GM21737 (cell line): ENCODE data around the gene ENOX1.

Experiments
- ATAC-seq: cut with Tn5 transposase; IDR thresholded peaks from one replicate; pipeline ENCODE4 v1.9.1; 2021; ENCODE audit warnings: mild to moderate bottlenecking, moderate library complexity; ENCODE audit not compliant: unreplicated experiment

Gene ENOX1

DNA sequence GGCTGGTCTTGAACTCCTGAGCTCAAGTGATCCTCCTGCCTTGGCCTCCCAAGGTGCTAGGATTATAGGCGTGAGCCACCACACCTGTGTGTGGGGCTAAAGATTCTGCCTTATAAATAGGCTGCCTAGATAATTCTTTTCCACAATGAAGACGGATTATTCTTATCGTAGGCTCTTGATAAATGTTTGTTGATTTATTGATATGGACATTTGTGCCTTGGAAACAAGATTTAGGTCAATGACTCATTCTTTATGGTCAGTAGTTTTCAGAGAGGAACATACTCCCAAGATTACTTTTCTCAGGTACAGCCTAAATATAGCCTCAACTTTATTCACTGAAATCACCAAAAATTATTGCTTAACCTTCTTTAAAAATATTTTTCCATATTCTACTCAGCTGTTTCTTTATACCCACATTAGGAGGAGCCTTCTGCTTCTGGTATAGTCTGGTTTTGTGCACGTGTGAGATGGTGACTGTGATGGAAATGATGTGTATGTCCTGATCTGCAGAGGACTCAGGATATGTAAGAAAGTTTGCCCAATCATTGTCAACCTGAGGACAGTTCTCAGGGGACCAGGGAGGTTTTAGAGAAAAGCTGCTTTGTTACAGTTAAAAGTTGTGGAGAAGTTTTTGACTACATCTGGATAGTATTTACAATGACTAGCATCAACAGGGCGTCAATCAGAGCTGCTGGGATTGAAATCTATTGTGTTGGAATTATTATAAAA is 554.5 kb downstream of the ENOX1 start:
- no peak for ATAC-seq

DNA sequence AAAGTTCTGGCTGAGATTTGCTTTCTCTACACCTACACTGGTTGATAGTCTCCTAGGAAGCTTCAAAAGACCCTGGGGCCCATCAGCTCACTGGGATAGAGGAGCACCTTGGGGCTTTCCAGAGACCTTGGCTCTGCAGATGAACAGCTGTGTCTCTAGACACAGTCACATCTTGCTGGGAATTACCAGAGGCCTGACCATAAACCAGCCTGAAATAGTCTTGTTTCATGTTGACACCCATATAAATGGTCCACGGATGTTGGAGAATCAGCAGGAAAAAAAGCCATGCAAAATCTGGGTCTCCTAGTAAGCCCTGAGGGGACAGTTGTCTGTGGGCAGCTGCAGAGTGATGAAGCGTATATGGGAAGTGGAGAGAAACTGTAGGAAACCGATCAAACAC is 555.8 kb downstream of the ENOX1 start:
- ATAC-seq: no peak

GRCh38 chr13:43229506-43229905 is 557.3 kb downstream of the ENOX1 start:
- ATAC-seq: no peak

DNA sequence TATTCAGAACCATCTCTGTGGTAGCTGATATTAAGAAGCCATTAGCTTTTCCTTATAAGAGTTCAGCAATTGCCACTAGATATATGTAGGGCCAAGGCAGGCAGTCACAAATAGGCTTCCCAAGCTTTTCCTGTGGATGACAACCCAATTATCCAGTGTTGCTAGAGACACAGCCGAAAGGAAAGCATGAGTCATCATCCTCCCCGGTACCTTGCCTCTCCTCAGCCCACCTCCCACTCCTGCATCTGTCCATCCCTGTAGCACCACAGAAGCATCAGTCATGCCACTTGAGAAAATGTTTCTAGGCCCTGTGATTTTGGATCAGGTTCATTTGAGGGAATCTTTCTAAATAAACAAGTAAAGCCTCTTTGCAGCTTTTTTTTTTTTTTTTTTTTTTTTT is 559.1 kb downstream of the ENOX1 start:
- ATAC-seq: no peak

DNA sequence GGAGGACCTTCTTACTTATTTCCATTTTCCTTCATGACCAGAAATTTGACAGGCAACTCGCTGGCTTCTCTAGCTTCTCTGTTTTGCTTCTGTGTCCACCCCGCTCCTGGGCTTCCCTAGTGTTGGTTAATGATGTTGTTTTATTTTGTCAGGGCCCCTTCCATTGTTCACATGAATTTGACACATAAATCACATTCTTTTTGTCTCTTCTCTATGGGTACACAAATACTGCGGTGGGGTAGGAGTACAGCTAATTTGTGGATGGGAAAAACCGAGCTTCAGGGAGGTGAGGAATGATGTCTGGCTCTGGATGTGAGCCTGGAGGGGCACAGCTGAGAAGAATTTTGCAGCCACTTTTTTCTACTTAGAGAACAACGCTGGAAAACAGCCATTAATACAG is 563.6 kb downstream of the ENOX1 start:
- no peak for ATAC-seq

GRCh38 chr13:43222086-43222485 is 564.7 kb downstream of the ENOX1 start:
- ATAC-seq: no peak

DNA sequence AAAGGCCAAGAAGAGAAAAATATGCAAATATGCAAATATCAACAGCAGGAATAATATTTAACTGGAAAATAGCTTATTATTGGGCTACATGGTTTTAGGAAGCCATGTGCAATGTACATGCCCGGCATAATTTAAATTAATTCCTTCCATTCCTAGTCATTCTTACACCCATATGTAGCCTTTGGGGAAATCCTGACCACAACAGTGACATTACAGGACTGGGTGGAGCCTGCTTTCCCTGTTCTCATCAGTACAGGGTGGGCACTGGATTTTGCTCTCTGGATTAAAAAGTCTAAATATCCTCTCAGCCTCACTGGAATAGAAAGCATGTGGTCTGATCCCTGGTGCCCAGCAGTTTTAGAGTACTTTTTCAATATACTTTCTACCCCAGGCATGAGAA is 565.2 kb downstream of the ENOX1 start:
- ATAC-seq: no peak

- no peak for ATAC-seq
These were observed 565.7 kb downstream of the ENOX1 start for GRCh38 chr13:43220873-43221595.

GRCh38 chr13:43214124-43214523 is 572.6 kb downstream of the ENOX1 start:
- ATAC-seq: no peak

DNA sequence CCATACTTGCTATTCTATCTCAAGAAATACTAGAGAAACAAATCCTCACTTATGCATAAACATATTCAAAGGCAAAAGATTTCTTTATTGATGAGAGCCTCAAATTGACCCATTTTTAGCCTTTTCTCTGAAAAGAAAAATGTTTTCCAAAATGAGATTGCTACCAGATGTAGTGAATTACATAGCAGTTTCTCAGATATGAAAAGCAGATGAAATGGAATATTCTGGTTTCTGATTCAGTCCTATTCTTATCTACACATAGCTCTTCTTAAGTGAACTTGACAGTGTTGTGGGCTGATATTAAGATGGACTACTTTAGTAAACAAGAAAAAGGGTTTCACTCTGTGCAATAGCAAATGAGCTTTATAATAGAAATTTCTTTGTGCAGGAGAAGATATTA is 579.9 kb downstream of the ENOX1 start:
- ATAC-seq: no peak

- no peak for ATAC-seq
These were observed 581.4 kb downstream of the ENOX1 start for GRCh38 chr13:43205416-43205815.

DNA sequence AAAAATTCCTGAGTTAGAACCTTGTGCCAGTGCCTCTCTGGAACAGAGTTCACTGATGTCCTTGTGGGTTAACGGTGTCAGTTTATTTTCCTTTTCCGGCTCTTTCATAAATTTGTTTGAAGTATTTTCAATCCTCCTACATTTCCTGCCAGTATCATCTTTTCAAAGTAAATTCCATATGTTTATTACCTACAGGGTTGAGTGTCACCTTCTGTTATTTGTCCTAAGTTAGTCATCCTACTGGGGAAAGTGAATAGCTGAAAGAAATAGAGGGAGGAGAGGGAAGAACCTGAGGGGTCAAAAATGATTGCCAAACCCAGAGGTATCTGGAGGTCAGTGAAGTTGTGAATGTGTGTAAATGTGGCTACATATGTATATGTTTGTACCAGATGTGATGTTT is 582.2 kb downstream of the ENOX1 start:
- no peak for ATAC-seq

GRCh38 chr13:43203781-43204180 is 583.0 kb downstream of the ENOX1 start:
- no peak for ATAC-seq

DNA sequence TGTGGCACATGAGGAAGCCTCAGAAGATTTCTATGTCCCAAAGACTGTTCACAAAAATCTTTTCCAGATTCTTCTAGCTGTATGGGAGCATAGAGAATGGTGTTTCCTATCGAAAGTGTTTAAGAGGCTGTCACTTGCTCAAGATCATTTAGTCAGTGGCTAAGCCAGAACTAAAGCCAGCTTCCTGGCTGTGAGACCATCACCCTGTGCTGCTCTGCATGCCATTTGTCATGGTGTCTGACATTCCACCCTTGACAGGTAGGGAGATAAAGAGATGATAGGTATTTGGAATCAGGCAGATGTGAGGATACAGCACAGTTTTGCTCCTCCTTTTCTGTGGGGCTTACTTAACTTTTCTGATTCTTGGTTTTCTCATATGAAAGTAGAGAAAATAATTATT is 586.0 kb downstream of the ENOX1 start:
- no peak for ATAC-seq

DNA sequence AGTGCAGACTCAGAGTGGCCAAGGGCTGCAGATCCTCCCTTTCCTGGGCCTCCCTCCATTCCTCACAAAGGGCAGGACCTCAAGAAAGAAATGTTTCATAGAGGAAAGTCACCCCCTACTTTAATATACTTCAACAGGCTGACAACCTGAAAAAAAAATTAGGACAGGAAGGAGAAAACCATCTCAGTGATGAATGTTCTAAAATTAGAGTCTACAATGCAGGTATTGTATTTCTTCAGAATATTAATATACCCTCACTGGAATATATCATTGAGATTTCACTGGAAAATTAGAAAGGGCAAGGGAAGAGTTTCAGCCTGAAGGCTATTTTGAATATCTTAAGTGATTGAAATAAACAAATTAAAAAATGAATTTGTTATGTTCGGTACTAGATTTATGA is 586.5 kb downstream of the ENOX1 start:
- no peak for ATAC-seq

- no peak for ATAC-seq
These were observed 589.9 kb downstream of the ENOX1 start for GRCh38 chr13:43196750-43197370.

DNA sequence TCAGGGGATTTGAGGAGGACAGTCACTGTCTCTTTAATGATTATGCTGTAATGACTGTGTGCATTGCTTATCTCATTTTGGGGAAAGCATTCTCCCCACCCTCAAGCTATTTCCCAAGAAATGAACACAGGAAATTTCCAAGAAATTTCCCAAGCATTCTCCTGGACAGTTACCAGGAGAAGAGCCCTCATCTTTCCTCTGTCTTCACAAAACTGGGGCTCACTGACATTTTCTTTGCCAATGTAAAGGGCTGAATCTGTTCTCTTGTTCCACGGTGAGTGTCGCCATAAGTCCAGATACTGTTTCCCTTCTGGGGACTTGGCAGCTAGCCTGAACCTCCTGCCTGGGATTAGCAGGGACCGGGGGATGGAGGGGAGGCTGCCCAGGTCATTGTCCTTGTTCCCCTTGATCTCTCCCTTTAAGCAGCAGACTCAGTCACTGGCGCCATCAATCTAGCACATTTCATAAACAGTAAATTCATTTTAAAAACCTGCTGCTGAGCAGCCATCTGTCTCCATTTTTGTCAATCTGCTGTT is 590.6 kb downstream of the ENOX1 start:
- no peak for ATAC-seq

GRCh38 chr13:43195551-43195950 is 591.2 kb downstream of the ENOX1 start:
- no peak for ATAC-seq

GRCh38 chr13:43195112-43195511 is 591.7 kb downstream of the ENOX1 start:
- ATAC-seq: no peak

- ATAC-seq: no peak
These were observed 592.9 kb downstream of the ENOX1 start for GRCh38 chr13:43193789-43194420.

DNA sequence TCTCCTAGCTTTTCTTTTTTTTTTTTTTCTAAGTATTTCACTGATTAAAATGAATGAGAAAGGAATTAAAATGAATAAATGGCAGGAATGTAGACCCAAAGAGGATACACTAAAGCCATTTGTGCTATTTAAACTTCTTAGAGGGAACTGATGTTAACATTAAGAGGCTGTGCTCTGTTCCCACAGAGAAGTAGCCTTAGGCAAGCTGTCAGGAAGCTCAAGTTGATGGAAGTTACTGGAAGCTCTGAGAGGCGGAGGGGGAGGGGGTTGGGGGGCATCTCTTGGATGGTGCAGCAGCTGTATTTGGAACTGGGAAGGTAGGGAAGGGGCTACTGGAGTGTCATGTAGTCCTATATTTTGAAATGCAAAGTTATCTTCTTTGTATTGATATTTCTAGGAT is 595.2 kb downstream of the ENOX1 start:
- no peak for ATAC-seq
